Left lung (tissue), 10 donors: ENCODE measurements around the gene ADAMTS2. TPM values are rescaled to one million over a fixed set of nuclear protein-coding genes. Genes with fewer than 3 reads are reported as not detected.

Experiments used
- ATAC-seq: fragments of 200-7000 bp; cut with Tn5 transposase; one replicate; pipeline ENCODE4 v1.9.1; 2020; ENCODE audit warnings: moderate library complexity
- DNase-seq, 4 donors: peaks; one replicate each; pipeline ENCODE4 v3.0.0-alpha.2; 2013 to 2020
- H3K27ac ChIP-seq, 2 donors: fragments of 200-600 bp; sonication (generic) in 1 of 2; one replicate each; pipeline versions ENCODE4 v1.5.0 to v1.8.0; 2020 to 2021
- H3K27me3 ChIP-seq, 2 donors: fragments of 200-600 bp; sonication (generic) in 1 of 2; one replicate each; pipeline versions ENCODE4 v1.5.0 to v1.8.0; 2020 to 2021
- H3K36me3 ChIP-seq, 2 donors: fragments of 200-600 bp; sonication (generic) in 1 of 2; one replicate each; pipeline versions ENCODE4 v1.5.0 to v1.8.0; 2020 to 2021
- H3K4me1 ChIP-seq, 2 donors: fragments of 200-600 bp; one replicate each; pipeline ENCODE4 v1.8.0; 2021
- H3K4me3 ChIP-seq, 2 donors: fragments of 200-600 bp; sonication (generic) in 1 of 2; one replicate each; pipeline versions ENCODE4 v1.5.0 to v1.8.0; 2020 to 2021; ENCODE audit warnings: mild to moderate bottlenecking in 1 of 2
- H3K9me3 ChIP-seq, 2 donors: fragments of 200-600 bp; sonication (generic) in 1 of 2; one replicate each; pipeline versions ENCODE4 v1.5.0 to v1.8.0; 2020 to 2021
- CTCF ChIP-seq, 2 donors: fragments of 200-600 bp; sonication (generic) in 1 of 2; IDR thresholded peaks; one replicate each; pipeline versions ENCODE4 v1.5.0 to v1.8.0; 2021; ENCODE audit warnings: antibody characterized with exemption in 2 of 2
- intact Hi-C, 2 donors: fragments of 100-400 bp; cut with DNase I; formaldehyde crosslinking; loops; one replicate each; pipeline versions ENCODE4 v1.11.2 to v1.14.2; 2022
- polyA plus RNA-seq, 6 donors: library from polyadenylated mRNA; unstranded; fragments of 120-200 nt; gene quantifications; one replicate each; pipeline ENCODE4 v1.2.1, GENCODE V29; 2013; ENCODE audit not compliant: insufficient read length in 6 of 6
- total RNA-seq, 2 donors: library from RNA; stranded (reverse); fragmentation: NEBNext Ultra II Directional; extraction: Animal tissue kit (Norgen Biotek cat#: 25700); gene quantifications; one replicate each; pipeline ENCODE4 v1.2.1, GENCODE V29; 2021
- donor health status: DM: no; HTN: yes; CAD: no.
- donor health status: DM: no; HTN: no; CAD: no.

The ADAMTS2 gene
- total and polyA plus RNA-seq, 8 donors: 27.5 to 68.2 (median 36.0) TPM

GRCh38 chr5:179251276-179251969, 93.8 kb downstream of the ADAMTS2 start:
- Histone ChIP-seq H3K4me3 (no peak overlapping the region), H3K9me3 (peaks cover 0 to under 1% of the 10 kb centered on the region in 2 donors), H3K27ac (no peak overlapping the region), H3K4me1 (no peaks in the 10 kb centered on the region), H3K27me3 (no peaks in the 10 kb centered on the region), H3K36me3 (no peaks in the 10 kb centered on the region)
- ATAC-seq (no peak), DNase-seq (no peak)
- intact Hi-C loops: no loop called here
- no peak for TF ChIP-seq CTCF (IDR thresholded peaks at IDR 0.05)

- intact Hi-C loops: no loop called here
- Histone ChIP-seq H3K27me3 (no peaks in the 10 kb centered on the region), H3K36me3 (no peaks in the 10 kb centered on the region), H3K9me3 (peaks cover 0 to 8% of the 10 kb centered on the region in 2 donors), H3K4me3 (no peak overlapping the region), H3K4me1 (no peaks in the 10 kb centered on the region), H3K27ac (no peak overlapping the region)
- TF ChIP-seq CTCF (IDR thresholded peaks at IDR 0.05): no peak
- ATAC-seq (no peak), DNase-seq (peak in 1 of 4 donors; percentile 22)
Measured at GRCh38 chr5:179250561-179251225, 94.6 kb downstream of the ADAMTS2 start.

- H3K9me3 ChIP-seq: peaks cover 0 to 8% of the 10 kb centered on the region in 2 donors
- peaks cover 4 to 8% of the 10 kb centered on the region in 2 donors for H3K4me1 ChIP-seq
- H3K4me3 ChIP-seq: no peak overlapping the region
- DNase-seq: no peak
- no peaks in the 10 kb centered on the region for H3K27me3 ChIP-seq
- no peak overlapping the region for H3K27ac ChIP-seq
- no peak for TF ChIP-seq CTCF (IDR thresholded peaks at IDR 0.05)
- intact Hi-C loops: no loop called here
- no peaks in the 10 kb centered on the region for H3K36me3 ChIP-seq
- ATAC-seq: no peak
Measured at GRCh38 chr5:179246227-179246626, 99.0 kb downstream of the ADAMTS2 start.

DNA sequence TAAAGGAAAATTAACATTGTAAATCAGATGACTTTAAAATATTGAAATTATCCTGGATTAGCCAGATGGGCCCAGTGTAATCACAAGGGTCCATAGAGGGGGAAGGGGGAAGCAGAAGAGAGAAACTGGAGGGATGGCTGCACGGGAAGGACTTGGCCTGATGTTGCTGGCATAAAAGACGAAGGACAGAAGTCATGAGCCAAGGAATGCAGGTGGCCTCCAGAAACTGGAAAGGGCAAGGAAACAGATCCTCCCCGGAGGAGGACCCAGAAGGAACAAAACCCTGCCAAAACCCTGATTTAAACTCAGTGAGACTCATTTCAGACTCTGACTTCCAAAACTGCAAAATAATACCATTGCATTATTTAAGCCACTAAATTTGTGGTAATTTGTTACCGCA, 100.2 kb downstream of the ADAMTS2 start:
- ATAC-seq (no peak), DNase-seq (no peak)
- Histone ChIP-seq H3K36me3 (no peaks in the 10 kb centered on the region), H3K27me3 (no peaks in the 10 kb centered on the region), H3K4me1 (peaks cover 4 to 8% of the 10 kb centered on the region in 2 donors), H3K27ac (no peak overlapping the region), H3K4me3 (no peak overlapping the region), H3K9me3 (peaks cover 0 to 8% of the 10 kb centered on the region in 2 donors)
- no peak for TF ChIP-seq CTCF (IDR thresholded peaks at IDR 0.05)
- intact Hi-C loops: no loop called here

- Histone ChIP-seq H3K36me3 (no peaks in the 10 kb centered on the region), H3K4me1 (peaks cover 4 to 8% of the 10 kb centered on the region in 2 donors), H3K4me3 (no peak overlapping the region), H3K27me3 (no peaks in the 10 kb centered on the region), H3K27ac (no peak overlapping the region), H3K9me3 (peaks cover 0 to 8% of the 10 kb centered on the region in 2 donors)
- intact Hi-C loops: no loop called here
- TF ChIP-seq CTCF (IDR thresholded peaks at IDR 0.05): no peak
- no peak for DNase-seq
- ATAC-seq: no peak
Measured at GRCh38 chr5:179244044-179244443, 101.2 kb downstream of the ADAMTS2 start.
